T-helper 1 cell treated with Interleukin-12 subunit alpha and Interleukin-12 subunit beta and Interleukin-4 antibody, amounts not matched to agents 30 ng/mL and 1 ng/mL, for 36 hours (primary cell): ENCODE measurements around the gene WNT9A. TPM values are rescaled to one million over a fixed set of nuclear protein-coding genes. Genes with fewer than 3 reads are reported as not detected.
"Not testable (repeated sequence)": the region's sequence is repeated elsewhere in the genome, so short reads cannot be mapped to it uniquely, and the experiment has no call there.

Experiments
- intact Hi-C: fragments of 100-400 bp; cut with micrococcal nuclease; formaldehyde crosslinking; loops from one replicate; pipeline ENCODE4 v1.15.1; 2024
- total RNA-seq: library from RNA; stranded (reverse); gene quantifications from 2 replicates; pipeline ENCODE4 v1.2.3, GENCODE V29; 2022

WNT9A gene, protein sequence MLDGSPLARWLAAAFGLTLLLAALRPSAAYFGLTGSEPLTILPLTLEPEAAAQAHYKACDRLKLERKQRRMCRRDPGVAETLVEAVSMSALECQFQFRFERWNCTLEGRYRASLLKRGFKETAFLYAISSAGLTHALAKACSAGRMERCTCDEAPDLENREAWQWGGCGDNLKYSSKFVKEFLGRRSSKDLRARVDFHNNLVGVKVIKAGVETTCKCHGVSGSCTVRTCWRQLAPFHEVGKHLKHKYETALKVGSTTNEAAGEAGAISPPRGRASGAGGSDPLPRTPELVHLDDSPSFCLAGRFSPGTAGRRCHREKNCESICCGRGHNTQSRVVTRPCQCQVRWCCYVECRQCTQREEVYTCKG
- total RNA-seq: 0.27 TPM in 2 replicates

DNA sequence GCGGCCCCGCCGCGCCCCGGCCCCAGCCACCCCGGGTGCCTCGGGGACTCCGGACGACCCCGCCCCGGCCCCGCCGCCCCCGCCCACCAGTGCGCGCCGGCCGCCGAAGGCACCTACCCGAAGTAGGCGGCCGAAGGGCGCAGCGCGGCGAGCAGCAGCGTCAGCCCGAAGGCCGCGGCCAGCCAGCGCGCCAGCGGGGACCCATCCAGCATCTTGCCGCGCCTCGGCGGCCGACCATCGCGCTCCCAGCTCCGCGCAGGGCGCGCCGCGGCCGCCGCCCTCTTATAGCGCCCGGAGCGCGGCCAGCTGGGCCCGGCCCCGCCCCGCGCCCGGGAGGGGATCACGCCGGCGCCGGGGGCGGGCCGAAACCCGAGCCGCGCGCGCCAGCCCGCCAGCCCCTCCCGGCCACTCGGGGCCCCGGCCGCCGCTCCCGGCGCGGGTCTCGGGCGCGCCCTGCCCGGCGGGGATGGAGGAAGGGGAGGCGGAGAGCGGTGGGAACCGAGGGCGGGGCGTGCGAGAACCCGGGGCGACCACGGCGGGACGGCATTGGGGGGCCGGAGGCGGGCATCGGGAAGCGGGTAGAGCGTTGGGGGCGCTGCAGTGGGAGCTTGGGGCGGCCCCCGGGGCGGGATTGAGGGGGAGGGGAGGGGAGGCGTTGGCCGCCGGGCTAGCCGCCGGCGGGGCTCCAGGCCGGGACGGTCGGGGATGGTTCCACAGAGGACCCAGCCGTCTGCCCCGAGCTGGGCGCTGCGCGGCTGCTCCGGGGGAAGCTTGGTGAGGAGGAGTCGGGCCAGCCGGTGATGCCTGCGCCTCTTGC, at the start of gene WNT9A:
WNT9A (minus strand) TSS at position 257 of the 817 bp plus-strand sequence; CDS start at position 212, 45 bp downstream.
- intact Hi-C loops: loop anchor here (1.0 to 5.0 kb wide), 3 partner anchors 182 to 467 kb away; no protein-coding TSS in a partner anchor

DNA sequence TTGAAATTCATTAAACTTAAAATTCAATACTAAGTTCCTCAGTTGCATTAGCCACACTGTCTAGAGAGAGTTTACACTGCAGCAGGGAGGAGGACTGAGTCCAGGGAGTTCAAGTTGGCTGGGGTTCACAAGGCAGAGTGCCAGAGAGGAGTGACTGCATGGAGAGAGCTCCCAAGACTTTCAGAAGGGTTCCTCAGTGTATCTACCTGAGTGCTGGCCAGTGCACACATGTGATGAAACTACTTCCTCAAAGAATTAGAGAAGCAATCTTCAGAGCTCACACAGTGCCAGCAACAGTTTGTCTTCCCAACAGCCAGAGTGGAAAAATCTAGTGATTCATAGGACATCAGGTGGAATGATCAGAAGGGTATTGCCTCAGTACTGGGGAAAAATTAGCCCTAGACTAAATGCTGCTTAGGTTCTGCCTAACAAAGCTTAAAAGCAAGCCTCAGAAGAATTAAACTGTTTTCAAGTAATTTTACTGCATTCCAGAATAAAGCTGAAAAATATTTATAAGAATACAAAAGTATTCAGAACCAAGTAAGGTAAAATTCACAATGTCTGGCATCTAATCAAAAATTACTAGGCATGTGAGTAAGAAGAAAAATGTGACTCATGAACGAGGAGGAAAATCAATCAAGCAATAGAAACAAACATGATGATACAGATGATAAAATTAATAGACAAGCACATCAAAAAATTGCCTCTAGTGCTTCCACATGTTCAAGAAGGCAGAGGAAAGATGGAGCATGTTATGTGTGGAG, 48.6 kb upstream of the WNT9A start:
- intact Hi-C loops: no loop called here

DNA sequence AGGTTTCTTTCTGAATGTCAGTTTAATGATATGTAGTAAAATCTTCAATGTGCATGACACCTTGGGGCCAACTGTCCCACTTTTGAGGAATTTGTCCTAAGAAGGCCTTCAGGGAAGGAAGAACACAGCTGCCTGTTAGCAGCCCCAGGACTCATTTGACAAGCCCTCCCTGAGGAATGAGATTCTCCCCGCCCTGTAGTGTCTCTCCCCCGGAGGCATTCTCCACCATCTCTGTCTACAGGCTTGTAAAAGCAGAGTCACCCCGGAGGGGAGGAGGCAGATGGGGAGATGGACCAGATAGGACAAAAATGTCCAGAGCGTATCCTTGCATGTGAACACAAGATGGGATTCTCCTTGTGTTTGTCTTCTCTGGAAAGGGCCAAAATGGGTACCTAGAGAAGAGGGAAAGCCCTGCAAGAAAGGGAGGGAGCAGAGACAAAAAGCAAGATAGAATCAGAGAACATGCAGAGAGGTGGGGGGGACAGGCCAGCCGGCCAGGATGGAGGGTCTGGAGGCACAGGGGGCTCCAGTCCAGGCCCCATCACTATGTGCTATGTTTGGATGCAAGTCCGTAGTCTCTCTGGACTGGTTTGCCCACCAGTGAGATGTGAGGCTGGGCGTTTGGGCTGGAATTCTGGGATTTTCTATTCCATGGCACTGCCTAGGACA, 47.0 kb upstream of the WNT9A start:
- intact Hi-C loops: no loop called here

DNA sequence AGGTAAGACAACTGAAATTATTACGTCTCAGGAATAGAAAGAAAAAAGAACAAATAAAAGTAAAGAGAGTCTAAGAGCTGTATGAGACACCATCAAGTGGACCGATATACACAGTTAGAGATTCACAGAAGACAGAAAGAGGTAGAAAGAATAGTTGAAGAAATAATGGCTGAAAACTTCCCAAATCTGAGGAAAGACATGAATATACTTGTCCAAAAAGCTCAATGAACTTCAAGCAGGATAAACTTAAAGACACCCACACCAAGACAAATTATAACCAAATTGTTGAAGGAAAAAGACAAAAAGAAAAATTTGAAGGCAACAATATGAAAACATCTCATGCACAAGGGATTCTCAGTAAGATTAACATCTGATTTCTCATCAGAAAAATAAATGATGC, 39.4 kb upstream of the WNT9A start:
- intact Hi-C loops: no loop called here

DNA sequence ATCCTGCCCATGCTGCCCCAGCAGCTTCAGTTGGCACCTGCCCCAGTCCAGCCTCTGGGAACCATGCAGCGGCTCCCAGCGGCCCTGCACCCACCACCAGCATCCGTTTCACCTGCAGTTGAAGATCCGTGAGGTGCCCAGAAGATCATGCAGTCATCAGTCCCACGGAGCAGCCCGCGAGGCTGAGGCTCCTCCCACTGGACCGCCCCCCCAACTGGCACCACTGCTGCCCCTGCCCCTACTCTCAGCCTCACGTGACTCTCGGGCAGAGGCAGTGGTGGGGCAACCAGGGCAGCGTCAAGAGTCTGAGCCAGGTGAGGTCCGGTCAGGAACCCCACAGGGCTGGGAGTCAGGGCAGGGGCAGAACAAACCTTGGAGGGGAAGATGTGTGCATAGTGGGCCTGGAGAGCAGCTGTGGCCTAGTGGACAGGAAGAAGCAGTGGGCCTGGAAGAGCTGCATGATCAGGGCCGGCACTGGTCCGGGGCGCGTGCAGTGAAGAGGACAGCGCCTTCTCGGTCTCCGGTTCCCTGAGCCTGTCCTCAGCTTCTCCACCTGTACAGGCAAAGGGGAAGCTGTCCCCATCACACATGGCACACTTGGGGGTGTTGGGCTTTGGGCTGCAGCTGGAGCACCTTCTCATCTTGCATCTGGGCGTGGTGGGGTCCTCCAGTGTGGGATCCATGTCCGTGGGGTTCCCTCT, 28.0 kb upstream of the WNT9A start:
- intact Hi-C loops: not testable (repeated sequence)

DNA sequence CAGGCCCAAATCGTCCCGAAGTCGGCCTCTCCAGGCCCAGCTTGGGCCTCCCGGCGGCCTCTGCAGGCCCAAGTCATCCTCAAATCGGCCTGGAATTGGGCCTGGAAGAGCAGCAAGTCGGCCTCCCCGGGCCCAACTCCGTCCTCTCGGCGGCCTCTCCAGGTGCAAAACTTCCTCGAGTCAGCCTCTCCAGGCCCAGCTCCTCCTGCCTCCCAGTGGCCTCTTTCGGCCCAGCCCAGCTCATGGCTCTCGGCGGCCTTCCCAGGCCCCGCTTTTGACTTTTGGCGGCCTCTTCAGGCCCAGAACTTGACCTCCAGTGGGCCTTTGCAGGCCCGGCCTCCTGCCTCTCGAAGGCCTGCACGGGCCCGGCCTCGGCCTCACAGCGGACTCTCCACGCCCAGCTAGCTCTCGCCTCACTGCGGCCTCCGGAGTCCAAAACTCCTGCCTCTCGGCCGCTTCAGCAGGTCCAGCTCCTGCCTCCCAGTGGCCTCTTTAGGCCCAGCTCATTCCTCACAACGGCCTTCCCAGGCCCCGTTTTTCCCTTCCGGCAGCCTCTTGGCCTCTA, 26.1 kb upstream of the WNT9A start:
- intact Hi-C loops: not testable (repeated sequence)

DNA sequence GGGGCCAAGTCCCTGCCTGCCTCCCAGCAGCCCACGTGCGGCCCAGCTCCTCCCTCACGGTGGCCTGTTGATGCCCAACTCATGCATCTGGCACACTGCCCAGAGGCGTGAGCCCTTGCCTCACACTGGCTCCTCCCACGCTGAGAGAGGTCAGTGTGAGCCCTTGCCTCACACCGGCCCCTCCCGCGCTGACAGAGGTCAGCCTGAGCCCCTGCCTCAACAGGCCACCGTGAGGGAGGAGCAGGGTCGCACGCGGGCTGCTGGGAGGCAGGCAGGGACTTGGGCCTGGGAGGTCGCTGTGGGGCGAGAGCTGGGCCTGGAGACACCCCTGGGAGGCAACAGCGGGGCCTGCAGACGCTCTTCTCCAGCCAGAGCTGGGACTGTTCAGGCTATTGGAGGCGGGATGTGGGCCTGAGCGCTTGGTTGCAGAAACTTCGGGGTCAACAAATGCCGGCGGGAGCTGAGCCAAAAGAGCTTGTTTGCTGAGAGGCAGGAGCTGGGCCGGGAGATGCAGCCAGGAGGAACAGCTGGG, 25.2 kb upstream of the WNT9A start:
- intact Hi-C loops: not testable (repeated sequence)

DNA sequence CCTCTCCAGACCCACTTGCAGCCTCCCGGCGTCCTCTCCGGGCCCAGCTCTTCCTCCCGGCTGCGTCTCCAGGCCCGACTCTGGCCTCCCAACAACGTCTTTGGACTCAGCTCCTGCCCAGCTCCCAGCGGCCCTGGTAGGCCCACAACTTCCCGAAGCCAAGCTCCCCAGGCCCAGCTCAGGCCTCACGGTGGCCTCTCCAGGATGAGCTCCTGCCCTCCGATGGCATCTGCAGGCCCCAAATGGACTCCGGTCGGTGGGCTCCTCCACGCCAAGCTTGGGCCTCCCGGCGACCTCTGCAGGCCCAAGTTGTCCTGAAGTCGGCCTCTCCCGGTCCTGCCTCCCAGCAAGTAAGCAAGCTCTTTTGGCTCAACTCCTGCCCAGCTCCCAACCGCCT, 24.5 kb upstream of the WNT9A start:
- intact Hi-C loops: not testable (repeated sequence)

DNA sequence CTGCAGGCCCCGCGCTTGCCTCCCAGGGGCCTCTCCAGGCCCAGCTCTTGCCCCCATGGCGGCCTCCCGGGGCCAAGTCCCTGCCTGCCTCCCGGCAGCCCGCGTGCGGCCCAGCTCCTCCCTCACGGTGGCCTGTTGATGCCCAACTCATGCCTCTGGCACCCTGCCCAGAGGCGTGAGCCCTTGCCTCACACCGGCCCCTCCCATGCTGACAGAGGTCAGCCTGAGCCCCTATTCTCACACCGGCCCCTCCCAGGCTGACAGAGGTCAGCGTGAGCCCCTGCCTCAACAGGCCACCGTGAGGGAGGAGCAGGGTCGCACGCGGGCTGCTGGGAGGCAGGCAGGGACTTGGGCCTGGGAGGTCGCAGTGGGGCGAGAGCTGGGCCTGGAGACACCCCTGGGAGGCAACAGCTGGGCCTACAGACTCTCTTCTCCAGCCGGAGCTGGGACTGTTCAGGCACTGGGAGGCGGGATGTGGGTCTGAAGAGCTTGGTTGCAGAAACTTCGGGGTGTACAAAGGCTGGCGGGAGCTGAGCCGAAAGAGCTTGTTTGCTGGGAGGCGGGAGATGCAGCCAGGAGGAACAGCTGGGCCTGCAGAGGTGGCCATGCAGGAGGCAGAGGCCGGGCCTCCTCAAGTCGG, 24.0 kb upstream of the WNT9A start:
- intact Hi-C loops: not testable (repeated sequence)

DNA sequence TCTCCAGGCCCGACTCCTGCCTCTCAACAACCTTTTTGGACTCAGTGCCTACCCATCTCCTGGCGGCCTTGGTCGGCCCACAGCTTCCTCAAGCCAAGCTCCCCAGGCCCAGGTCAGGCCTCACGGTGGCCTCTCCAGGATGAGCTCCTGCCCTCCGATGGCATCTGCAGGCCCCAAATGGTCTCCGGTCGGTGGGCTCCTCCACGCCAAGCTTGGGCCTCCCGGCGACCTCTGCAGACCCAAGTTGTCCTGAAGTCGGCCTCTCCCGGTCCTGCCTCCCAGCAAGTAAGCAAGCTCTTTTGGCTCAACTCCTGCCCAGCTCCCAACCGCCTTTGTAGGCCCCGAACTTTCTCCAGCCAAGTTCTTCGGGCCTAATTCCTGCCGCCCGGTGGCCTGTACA, 23.5 kb upstream of the WNT9A start:
- intact Hi-C loops: not testable (repeated sequence)

DNA sequence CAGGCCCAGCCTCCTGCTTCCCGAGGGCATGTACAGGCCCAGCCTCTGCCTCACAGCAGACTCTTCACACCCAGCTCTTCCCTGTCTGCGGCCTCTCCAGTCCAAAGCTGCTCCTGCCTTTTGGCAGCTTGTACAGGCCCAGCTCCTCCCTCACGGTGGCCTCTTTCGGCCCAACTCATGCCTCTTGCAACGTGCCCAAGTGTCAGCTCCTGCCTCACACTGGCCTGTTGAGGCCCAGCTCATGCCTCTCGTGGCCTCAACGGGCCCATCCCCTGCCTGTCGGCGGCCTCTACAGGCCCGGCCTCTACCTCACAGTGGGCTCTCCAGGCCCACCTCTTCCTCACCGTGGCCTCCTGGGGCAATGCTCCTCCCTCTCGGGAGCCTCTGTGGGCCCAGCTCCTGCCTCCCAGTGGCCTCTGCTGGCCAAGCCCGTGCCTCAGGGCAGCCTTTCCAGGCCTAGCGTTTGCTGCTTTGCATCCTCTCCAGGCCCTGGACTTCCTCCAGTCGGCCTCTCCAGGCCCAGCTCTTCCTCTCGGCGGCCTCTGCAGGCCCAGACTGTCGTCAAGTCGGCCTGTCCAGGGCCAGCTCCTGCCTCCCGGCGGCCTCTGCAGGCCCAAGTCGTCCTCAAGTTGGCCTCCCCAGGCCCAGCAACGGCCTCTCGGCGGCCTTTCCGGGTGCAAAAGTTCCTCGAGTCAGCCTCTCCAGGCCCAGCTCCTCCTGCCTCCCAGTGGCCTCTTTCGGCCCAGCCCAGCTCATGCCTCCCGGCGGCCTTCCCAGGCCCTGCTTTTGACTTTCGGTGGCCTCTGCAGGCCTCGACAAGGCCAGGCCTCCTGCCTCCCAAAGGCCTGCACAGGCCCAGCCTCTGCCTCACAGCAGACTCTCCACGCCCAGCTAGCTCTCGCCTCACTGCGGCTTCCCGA, 22.6 kb upstream of the WNT9A start:
- intact Hi-C loops: not testable (repeated sequence)

DNA sequence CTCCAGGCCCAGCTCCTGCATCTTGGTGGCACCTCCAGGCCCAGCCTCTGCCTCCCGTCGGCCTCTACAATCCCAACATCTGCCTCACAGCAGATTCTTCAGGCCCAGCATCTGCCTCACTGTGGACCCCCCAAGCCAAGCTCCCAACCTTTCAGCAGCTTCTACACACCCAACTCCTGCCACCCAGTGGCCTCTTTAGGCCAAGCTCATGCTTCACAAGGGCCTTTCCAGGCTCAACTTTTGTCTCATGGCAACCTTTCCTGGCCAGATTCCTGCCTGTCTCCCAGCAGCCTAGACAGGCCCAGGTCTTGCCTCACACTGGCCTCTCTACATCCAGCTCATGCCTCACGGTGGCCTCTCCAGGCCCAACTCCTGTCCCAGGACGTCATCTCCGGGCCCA, 20.1 kb upstream of the WNT9A start:
- intact Hi-C loops: not testable (repeated sequence)

DNA sequence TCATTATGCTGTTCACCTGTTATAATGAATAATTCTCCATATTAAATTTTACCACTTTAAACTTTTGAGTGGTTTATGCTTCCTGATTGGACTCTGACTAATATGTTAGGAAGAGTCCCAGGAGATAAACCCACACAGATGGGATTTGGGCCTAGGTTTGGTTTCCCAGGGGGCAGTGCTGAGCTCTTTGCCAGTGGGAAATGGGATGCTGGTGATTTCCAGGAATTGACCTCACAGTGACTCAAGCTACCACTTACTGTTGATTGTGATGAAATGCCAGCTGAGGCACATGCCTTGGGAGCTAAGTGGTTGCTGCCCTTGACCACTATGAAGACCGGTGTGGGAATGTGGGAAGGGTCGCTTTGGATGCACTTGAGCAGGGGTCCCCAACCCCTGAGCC, 19.0 kb upstream of the WNT9A start:
- intact Hi-C loops: not testable (repeated sequence)

DNA sequence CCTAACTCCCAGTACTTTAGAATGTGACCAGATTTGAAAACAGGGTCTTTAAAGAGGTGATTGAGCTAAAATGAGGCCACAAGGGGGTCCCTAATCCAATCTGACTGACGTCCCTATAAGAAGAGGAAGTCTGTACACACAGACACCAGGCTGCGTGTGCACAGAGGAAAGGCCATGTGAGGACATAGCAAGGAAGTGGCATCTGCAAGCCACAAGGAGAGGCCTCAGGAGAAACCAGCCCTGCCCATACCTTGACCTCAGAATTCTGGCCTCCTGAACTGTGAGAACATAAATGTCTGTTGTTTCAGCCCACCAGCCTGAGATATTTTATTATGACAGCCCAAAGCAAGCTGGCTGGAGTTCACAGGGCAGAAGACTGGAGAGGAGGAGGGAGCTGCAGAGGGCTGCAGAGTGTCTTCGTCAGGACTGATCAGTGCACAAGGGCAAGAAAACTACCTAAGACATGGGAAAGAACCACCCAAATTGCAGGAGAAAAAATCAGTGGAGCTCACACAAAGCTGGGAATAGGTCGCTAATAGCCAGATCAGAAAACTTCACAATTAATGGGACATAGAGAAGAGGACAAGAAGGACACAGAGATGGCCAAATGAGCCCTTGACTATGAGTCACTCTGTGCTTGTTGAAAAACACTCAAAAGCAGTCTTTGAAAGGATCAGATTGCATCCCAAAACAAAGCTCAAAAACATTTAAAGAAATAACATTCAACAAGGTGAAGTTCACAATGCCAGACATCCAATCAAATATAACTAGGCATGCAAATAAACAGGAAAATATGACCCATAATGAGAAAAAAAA, 14.1 kb upstream of the WNT9A start:
- intact Hi-C loops: no loop called here

DNA sequence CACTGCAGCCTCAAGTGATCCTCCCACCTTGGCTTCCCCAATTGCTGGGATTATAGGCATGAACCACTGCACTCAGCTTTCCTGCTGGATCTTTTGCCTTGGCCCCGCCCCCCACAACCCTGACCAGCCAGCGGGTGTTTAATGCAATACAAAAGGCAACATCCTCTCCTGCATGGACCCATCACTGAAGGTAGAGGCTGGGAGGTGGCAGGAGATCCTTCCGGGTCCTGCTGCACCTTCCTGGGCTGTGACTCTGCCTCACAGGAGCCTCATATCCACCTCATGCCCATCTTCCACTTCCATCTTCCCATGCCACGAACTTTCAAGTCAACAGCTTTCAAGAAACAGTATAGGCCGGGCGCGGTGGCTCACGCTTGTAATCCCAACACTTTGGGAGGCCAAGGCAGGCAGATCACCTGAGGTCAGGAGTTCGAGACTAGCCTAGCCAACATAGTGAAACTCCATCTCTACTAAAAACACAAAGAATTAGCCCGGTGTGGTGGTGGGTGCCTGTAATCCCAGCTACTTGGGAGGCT, 11.7 kb upstream of the WNT9A start:
- intact Hi-C loops: no loop called here

DNA sequence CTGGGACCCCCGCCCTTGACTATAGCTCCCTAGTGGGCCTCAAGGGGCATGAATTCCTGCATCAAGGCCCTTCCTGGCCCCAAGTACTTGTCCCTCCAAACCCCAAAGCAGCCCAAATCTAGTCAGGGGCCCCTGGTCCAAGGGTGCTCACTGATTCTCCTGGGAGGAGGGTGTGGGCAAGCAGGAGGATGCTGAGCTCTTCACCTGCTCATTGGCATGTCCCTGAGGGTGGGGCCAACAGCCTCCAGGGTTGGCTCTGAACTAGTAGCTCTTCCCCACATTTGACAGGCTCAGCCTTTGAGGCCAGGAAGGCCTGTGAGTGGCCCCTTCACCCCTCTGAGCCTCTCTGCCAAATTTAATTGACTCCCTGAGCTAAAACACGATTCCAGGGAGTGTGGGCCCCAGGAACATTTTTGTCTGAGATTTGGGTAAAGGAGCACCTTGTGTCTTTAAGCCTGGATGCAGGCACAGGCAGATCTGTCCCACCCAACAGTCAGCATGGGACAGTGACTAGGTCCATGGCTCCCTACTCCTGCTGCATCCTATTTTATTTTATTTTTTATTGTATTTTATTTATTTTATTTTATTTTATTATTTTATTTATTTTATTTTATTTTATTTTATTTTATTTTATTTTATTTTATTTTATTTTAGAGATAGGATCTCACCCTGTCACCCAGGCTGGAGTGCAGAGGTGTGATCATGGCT, 11.0 kb upstream of the WNT9A start:
- intact Hi-C loops: no loop called here

DNA sequence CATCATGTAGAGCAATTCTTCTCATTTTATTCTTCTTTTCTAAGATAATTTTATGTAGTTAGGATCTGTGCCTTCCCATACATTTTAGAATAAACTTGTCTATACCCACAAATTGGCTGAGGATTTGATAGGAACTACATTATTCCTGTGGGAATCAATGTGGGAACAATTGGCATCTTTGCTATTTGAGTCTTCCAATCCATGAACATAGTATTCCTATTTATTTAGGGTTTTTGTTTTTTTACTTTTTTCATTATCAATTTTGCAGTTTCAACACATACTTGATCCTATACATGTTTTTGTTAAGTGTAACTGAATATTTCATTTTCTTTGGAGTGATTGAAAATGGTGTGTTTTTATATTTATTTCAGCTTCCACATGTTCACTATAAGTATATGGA, 8.1 kb upstream of the WNT9A start:
- intact Hi-C loops: loop anchor here (2.0 kb wide), 1 partner anchor 475 kb away; no protein-coding TSS in a partner anchor
